ENCODE data around the gene SUMO4. TPM values are rescaled to one million over a fixed set of nuclear protein-coding genes. Genes with fewer than 3 reads are reported as not detected.

Gene SUMO4
- total and polyA plus RNA-seq, 10 of the 15 experiments (the other 5 are each of a cell fraction or from before 2014, with no cell fraction given): 0.07 to 5.3 (median 1.0) TPM; not detected in 1

DNA sequence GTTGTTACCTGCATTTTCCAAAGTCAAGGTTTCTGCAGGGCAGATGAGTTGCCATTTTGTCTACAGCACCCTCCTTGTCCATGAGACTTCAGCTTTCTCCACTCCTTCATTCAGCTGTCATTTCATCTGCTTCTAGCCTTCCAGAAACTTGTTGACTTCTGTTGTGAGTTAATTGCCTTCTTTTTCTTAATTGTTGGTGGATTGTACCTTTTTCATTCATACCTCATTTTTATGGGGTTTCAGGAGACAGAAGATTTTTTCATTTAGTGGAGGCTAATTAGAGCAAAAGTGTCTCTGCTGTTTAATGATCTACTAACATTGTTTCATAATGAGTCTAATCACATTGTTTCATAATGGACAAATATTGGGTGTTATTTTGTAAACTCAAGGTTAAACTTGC is 7.5 kb upstream of the SUMO4 start (continued):
- TF ChIP-seq, protein P1, sequence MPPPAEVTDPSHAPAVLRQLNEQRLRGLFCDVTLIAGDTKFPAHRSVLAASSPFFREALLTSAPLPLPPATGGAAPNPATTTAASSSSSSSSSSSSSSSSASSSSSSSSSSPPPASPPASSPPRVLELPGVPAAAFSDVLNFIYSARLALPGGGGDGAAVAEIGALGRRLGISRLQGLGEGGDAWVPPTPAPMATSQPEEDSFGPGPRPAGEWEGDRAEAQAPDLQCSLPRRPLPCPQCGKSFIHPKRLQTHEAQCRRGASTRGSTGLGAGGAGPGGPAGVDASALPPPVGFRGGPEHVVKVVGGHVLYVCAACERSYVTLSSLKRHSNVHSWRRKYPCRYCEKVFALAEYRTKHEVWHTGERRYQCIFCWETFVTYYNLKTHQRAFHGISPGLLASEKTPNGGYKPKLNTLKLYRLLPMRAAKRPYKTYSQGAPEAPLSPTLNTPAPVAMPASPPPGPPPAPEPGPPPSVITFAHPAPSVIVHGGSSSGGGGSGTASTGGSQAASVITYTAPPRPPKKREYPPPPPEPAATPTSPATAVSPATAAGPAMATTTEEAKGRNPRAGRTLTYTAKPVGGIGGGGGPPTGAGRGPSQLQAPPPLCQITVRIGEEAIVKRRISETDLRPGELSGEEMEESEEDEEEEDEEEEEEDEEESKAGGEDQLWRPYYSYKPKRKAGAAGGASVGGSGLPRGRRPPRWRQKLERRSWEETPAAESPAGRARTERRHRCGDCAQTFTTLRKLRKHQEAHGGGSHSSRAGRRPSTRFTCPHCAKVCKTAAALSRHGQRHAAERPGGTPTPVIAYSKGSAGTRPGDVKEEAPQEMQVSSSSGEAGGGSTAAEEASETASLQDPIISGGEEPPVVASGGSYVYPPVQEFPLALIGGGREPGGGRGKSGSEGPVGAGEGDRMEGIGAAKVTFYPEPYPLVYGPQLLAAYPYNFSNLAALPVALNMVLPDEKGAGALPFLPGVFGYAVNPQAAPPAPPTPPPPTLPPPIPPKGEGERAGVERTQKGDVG (CRISPR knock-in tag; IDR thresholded peaks at IDR 0.05): no peak
- TF ChIP-seq, protein P2, sequence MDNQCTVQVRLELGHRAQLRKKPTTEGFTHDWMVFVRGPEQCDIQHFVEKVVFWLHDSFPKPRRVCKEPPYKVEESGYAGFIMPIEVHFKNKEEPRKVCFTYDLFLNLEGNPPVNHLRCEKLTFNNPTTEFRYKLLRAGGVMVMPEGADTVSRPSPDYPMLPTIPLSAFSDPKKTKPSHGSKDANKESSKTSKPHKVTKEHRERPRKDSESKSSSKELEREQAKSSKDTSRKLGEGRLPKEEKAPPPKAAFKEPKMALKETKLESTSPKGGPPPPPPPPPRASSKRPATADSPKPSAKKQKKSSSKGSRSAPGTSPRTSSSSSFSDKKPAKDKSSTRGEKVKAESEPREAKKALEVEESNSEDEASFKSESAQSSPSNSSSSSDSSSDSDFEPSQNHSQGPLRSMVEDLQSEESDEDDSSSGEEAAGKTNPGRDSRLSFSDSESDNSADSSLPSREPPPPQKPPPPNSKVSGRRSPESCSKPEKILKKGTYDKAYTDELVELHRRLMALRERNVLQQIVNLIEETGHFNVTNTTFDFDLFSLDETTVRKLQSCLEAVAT (IDR thresholded peaks at IDR 0.05): peak; percentile 54; the same call in 1 of the 2 replicates
- TF ChIP-seq TCF3 (IDR thresholded peaks at IDR 0.05; ENCODE audit: borderline replicate concordance, insufficient read depth, low read depth, low read length) (no peak), POLR2AphosphoS2 (IDR thresholded peaks at IDR 0.05; ENCODE audit: low read depth, low read length) (no peak), CREB1 (IDR thresholded peaks at IDR 0.05; ENCODE audit: low read depth) (no peak), ZNF384 (IDR thresholded peaks at IDR 0.05; ENCODE audit: borderline replicate concordance, low read depth, low read length) (no peak), BMI1 (IDR thresholded peaks at IDR 0.05; ENCODE audit: borderline replicate concordance) (peak; percentile 68; the same call in 1 of the 2 replicates), RCOR1 (conservative IDR thresholded peaks at IDR 0.05; ENCODE audit: low read depth, low read length) (no peak), RAD21 (IDR thresholded peaks at IDR 0.05; ENCODE audit: insufficient read depth, low read depth, low read length) (no peak), KAT2A (conservative IDR thresholded peaks at IDR 0.05; ENCODE audit: control insufficient read depth, low read depth, low read length) (no peak), CHD1 (IDR thresholded peaks at IDR 0.05; ENCODE audit: low read depth, low read length) (no peak), PML (IDR thresholded peaks at IDR 0.05; ENCODE audit: low read length) (no peak), RB1 (IDR thresholded peaks at IDR 0.05; ENCODE audit: borderline replicate concordance) (no peak), NFIC (IDR thresholded peaks at IDR 0.05; ENCODE audit: low read depth, low read length) (no peak), KDM1A (IDR thresholded peaks at IDR 0.05; ENCODE audit: borderline replicate concordance) (no peak), ATF7 (IDR thresholded peaks at IDR 0.05; ENCODE audit: low read depth) (peak; percentile 81), ASH2L (IDR thresholded peaks at IDR 0.05; ENCODE audit: borderline replicate concordance, low read depth) (no peak), MEF2A (IDR thresholded peaks at IDR 0.05; ENCODE audit: insufficient read depth, low read depth, low read length) (no peak), SMAD5 (IDR thresholded peaks at IDR 0.05; ENCODE audit: low read depth) (no peak), SMAD1 (IDR thresholded peaks at IDR 0.05; ENCODE audit: low read depth, partially characterized antibody) (no peak)
- TF ChIP-seq, protein P3, sequence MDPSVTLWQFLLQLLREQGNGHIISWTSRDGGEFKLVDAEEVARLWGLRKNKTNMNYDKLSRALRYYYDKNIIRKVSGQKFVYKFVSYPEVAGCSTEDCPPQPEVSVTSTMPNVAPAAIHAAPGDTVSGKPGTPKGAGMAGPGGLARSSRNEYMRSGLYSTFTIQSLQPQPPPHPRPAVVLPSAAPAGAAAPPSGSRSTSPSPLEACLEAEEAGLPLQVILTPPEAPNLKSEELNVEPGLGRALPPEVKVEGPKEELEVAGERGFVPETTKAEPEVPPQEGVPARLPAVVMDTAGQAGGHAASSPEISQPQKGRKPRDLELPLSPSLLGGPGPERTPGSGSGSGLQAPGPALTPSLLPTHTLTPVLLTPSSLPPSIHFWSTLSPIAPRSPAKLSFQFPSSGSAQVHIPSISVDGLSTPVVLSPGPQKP (IDR thresholded peaks at IDR 0.05; ENCODE audit: low read depth, low read length): no peak
- TF ChIP-seq, protein P4, sequence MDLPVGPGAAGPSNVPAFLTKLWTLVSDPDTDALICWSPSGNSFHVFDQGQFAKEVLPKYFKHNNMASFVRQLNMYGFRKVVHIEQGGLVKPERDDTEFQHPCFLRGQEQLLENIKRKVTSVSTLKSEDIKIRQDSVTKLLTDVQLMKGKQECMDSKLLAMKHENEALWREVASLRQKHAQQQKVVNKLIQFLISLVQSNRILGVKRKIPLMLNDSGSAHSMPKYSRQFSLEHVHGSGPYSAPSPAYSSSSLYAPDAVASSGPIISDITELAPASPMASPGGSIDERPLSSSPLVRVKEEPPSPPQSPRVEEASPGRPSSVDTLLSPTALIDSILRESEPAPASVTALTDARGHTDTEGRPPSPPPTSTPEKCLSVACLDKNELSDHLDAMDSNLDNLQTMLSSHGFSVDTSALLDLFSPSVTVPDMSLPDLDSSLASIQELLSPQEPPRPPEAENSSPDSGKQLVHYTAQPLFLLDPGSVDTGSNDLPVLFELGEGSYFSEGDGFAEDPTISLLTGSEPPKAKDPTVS (IDR thresholded peaks at IDR 0.05; ENCODE audit: low read depth, low read length): no peak
- TF ChIP-seq, protein P5, sequence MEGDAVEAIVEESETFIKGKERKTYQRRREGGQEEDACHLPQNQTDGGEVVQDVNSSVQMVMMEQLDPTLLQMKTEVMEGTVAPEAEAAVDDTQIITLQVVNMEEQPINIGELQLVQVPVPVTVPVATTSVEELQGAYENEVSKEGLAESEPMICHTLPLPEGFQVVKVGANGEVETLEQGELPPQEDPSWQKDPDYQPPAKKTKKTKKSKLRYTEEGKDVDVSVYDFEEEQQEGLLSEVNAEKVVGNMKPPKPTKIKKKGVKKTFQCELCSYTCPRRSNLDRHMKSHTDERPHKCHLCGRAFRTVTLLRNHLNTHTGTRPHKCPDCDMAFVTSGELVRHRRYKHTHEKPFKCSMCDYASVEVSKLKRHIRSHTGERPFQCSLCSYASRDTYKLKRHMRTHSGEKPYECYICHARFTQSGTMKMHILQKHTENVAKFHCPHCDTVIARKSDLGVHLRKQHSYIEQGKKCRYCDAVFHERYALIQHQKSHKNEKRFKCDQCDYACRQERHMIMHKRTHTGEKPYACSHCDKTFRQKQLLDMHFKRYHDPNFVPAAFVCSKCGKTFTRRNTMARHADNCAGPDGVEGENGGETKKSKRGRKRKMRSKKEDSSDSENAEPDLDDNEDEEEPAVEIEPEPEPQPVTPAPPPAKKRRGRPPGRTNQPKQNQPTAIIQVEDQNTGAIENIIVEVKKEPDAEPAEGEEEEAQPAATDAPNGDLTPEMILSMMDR (IDR thresholded peaks at IDR 0.05 in 2 of 3, conservative IDR thresholded peaks at IDR 0.05 in 1 of 3; ENCODE audit: control insufficient read depth in 2 of 3, extremely low read depth in 1 of 3, insufficient read depth in 1 of 3, low read depth in 3 of 3, low read length in 3 of 3): no peak
